ENCODE data around the gene LRRC25. TPM values are rescaled to one million over a fixed set of nuclear protein-coding genes. Genes with fewer than 3 reads are reported as not detected.
"Not testable (repeated sequence)": the region's sequence is repeated elsewhere in the genome, so short reads cannot be mapped to it uniquely, and the experiment has no call there.

Gene LRRC25
- total and polyA plus RNA-seq, 2 experiments from 2014 or later = not detected

DNA sequence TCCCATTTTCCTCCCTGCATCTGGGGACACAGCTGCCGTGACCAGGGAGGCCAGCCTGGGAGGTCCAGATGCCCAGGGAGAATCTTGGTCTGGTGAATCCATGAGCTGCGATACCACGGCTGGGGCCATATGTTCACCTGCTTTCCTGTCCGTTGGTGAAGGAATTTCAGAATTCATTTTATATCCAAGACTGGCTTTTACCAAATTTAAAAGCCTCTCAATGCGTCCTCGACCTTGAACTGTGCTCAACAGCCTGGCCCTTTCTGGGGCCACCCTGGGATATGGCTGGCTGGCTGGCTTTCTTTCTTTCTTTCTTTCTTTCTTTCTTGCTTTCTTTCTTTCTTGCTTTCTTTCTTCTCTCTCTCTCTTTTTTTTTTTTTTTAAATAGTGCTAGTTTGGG lies 33.6 kb downstream of the LRRC25 start:
- TF ChIP-seq EZH2phosphoT487 (IDR thresholded peaks at IDR 0.05; ENCODE audit: insufficient read depth, low read depth) (no peak), EZH2 (IDR thresholded peaks at IDR 0.05; ENCODE audit: insufficient read depth, poor library complexity, severe bottlenecking) (no peak)
- in situ Hi-C loops (cut with MboI) = no loop called here
- Histone ChIP-seq H3K4me1 (ENCODE audit: insufficient read depth) (peaks cover 16% of the 10 kb centered on the region), H2AFZ (no peak overlapping the region), H3K27ac (peak overlapping the region; percentile 76; the same call in 1 of the 2 replicates), H3K79me2 (ENCODE audit: insufficient read depth) (no peaks in the 10 kb centered on the region), H3K9me2 (ENCODE audit: insufficient read depth) (no peaks in the 10 kb centered on the region), H3K4me3 (no peak overlapping the region), H3K4me2 (ENCODE audit: unreplicated experiment) (no peak overlapping the region), H3K9ac (no peak overlapping the region), H4K20me1 (ENCODE audit: insufficient read depth) (no peaks in the 10 kb centered on the region), H3K9me3 (ENCODE audit: low read depth) (no peaks in the 10 kb centered on the region), H3F3A (ENCODE audit: insufficient read depth) (0 out of 2 replicates have a peak, but pooled peaks cover 6% of the 10 kb centered on the region), H3K36me3 (ENCODE audit: low read depth) (no peaks in the 10 kb centered on the region), H3K27me3 (replicated peaks; ENCODE audit: insufficient read depth) (no peaks in the 10 kb centered on the region)
- WGBS, 2 experiments (ENCODE audit: low coverage in 1 of 2, low lambda C conversion rate in 2 of 2, missing lambda C conversion rate in 2 of 2) = 89 to 94% methylated on average over 6 of the region's 6 CpGs
- no peak for DNase-seq

- Histone ChIP-seq H3K9ac (no peak overlapping the region), H3K27ac (no peak overlapping the region), H3K9me2 (ENCODE audit: insufficient read depth) (no peaks in the 10 kb centered on the region), H3F3A (ENCODE audit: insufficient read depth) (0 out of 2 replicates have a peak, but pooled peaks cover 6% of the 10 kb centered on the region), H3K36me3 (ENCODE audit: low read depth) (no peaks in the 10 kb centered on the region), H3K79me2 (ENCODE audit: insufficient read depth) (no peaks in the 10 kb centered on the region), H3K27me3 (replicated peaks; ENCODE audit: insufficient read depth) (no peaks in the 10 kb centered on the region), H3K4me1 (ENCODE audit: insufficient read depth) (peaks cover 16% of the 10 kb centered on the region), H3K4me2 (ENCODE audit: unreplicated experiment) (no peak overlapping the region), H2AFZ (no peak overlapping the region), H3K4me3 (no peak overlapping the region), H3K9me3 (ENCODE audit: low read depth) (no peaks in the 10 kb centered on the region), H4K20me1 (ENCODE audit: insufficient read depth) (no peaks in the 10 kb centered on the region)
- no peak for DNase-seq
- TF ChIP-seq EZH2 (IDR thresholded peaks at IDR 0.05; ENCODE audit: insufficient read depth, poor library complexity, severe bottlenecking) = no peak
- TF ChIP-seq EZH2phosphoT487 (IDR thresholded peaks at IDR 0.05; ENCODE audit: insufficient read depth, low read depth) = no peak
- in situ Hi-C loops (cut with MboI) = no loop called here
- WGBS, 2 experiments (ENCODE audit: low coverage in 1 of 2, low lambda C conversion rate in 2 of 2, missing lambda C conversion rate in 2 of 2) = 92 to 95% methylated on average over 17 of the region's 17 CpGs
These were observed 34.4 kb downstream of the LRRC25 start for GRCh38 chr19:18362934-18363542.

DNA sequence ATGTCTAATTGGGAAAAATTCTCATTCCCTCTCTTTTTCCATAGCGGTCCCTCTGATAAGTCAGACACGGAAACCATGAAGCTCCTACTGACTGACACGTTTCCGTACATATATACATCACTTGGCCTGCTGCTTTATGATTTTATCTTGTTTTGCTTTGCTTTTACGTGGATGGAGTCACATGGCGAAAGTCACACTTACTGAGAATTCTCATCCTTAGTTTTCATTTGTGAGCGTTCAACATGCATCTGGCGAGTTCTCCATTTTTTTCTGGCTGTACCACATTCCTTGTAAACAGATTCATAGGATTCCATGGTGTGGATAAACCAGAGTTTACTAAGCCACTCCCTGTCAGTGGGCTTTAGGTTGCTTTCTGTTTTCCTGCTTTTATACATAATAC lies 35.8 kb downstream of the LRRC25 start:
- peaks cover 16% of the 10 kb centered on the region for H3K4me1 ChIP-seq (ENCODE audit: insufficient read depth)
- no peaks in the 10 kb centered on the region for H3K9me3 ChIP-seq (ENCODE audit: low read depth)
- no peak for DNase-seq
- no peaks in the 10 kb centered on the region for H3K27me3 ChIP-seq (replicated peaks; ENCODE audit: insufficient read depth)
- H3K79me2 ChIP-seq (ENCODE audit: insufficient read depth) = no peaks in the 10 kb centered on the region
- H3K4me3 ChIP-seq = no peak overlapping the region
- no peak overlapping the region for H3K27ac ChIP-seq
- H3K4me2 ChIP-seq (ENCODE audit: unreplicated experiment) = no peak overlapping the region
- H2AFZ ChIP-seq = no peak overlapping the region
- no peaks in the 10 kb centered on the region for H3K9me2 ChIP-seq (ENCODE audit: insufficient read depth)
- 0 out of 2 replicates have a peak, but pooled peaks cover 6% of the 10 kb centered on the region for H3F3A ChIP-seq (ENCODE audit: insufficient read depth)
- no peaks in the 10 kb centered on the region for H4K20me1 ChIP-seq (ENCODE audit: insufficient read depth)
- no peak overlapping the region for H3K9ac ChIP-seq
- in situ Hi-C loops (cut with MboI) = no loop called here
- no peaks in the 10 kb centered on the region for H3K36me3 ChIP-seq (ENCODE audit: low read depth)
- WGBS, 2 experiments (ENCODE audit: low coverage in 1 of 2, low lambda C conversion rate in 2 of 2, missing lambda C conversion rate in 2 of 2) = 91 to 93% methylated on average over 8 of the region's 8 CpGs
- no peak for TF ChIP-seq EZH2 (IDR thresholded peaks at IDR 0.05; ENCODE audit: insufficient read depth, poor library complexity, severe bottlenecking)
- TF ChIP-seq EZH2phosphoT487 (IDR thresholded peaks at IDR 0.05; ENCODE audit: insufficient read depth, low read depth) = no peak

- no peaks in the 10 kb centered on the region for H3K9me3 ChIP-seq (ENCODE audit: low read depth)
- H3K4me3 ChIP-seq = no peak overlapping the region
- H2AFZ ChIP-seq = no peak overlapping the region
- H3K36me3 ChIP-seq (ENCODE audit: low read depth) = no peaks in the 10 kb centered on the region
- no peak for TF ChIP-seq EZH2phosphoT487 (IDR thresholded peaks at IDR 0.05; ENCODE audit: insufficient read depth, low read depth)
- no peak for TF ChIP-seq EZH2 (IDR thresholded peaks at IDR 0.05; ENCODE audit: insufficient read depth, poor library complexity, severe bottlenecking)
- no peak overlapping the region for H3K4me2 ChIP-seq (ENCODE audit: unreplicated experiment)
- in situ Hi-C loops (cut with MboI) = no loop called here
- H3K27ac ChIP-seq = no peak overlapping the region
- 91 to 98% methylated on average over 3 of the region's 3 CpGs for WGBS, 2 experiments (ENCODE audit: low coverage in 1 of 2, low lambda C conversion rate in 2 of 2, missing lambda C conversion rate in 2 of 2)
- H3K9me2 ChIP-seq (ENCODE audit: insufficient read depth) = no peaks in the 10 kb centered on the region
- no peak for DNase-seq
- H3K4me1 ChIP-seq (ENCODE audit: insufficient read depth) = no peaks in the 10 kb centered on the region
- no peaks in the 10 kb centered on the region for H3K27me3 ChIP-seq (replicated peaks; ENCODE audit: insufficient read depth)
- H4K20me1 ChIP-seq (ENCODE audit: insufficient read depth) = no peaks in the 10 kb centered on the region
- H3K9ac ChIP-seq = no peak overlapping the region
- no peaks in the 10 kb centered on the region for H3K79me2 ChIP-seq (ENCODE audit: insufficient read depth)
- H3F3A ChIP-seq (ENCODE audit: insufficient read depth) = no peaks in the 10 kb centered on the region
These were observed 40.4 kb downstream of the LRRC25 start for GRCh38 chr19:18357041-18357440.

GRCh38 chr19:18354743-18355142 lies 42.7 kb downstream of the LRRC25 start:
- not testable (repeated sequence) for H3K36me3 ChIP-seq (ENCODE audit: low read depth); H3K27me3 ChIP-seq (replicated peaks; ENCODE audit: insufficient read depth); H3K9ac ChIP-seq; H3K9me3 ChIP-seq (ENCODE audit: low read depth); H3K4me3 ChIP-seq; H3F3A ChIP-seq (ENCODE audit: insufficient read depth); H2AFZ ChIP-seq; DNase-seq; H4K20me1 ChIP-seq (ENCODE audit: insufficient read depth); H3K9me2 ChIP-seq (ENCODE audit: insufficient read depth); H3K4me1 ChIP-seq (ENCODE audit: insufficient read depth); H3K27ac ChIP-seq; H3K4me2 ChIP-seq (ENCODE audit: unreplicated experiment); H3K79me2 ChIP-seq (ENCODE audit: insufficient read depth)
- in situ Hi-C loops (cut with MboI) = loop anchor here (5.0 kb wide), 1 partner anchor 48 kb away; no protein-coding TSS in a partner anchor
- 95 to 96% methylated on average over 7 of the region's 7 CpGs for WGBS, 2 experiments (ENCODE audit: low coverage in 1 of 2, low lambda C conversion rate in 2 of 2, missing lambda C conversion rate in 2 of 2)

Data from GM23248 (cell line).